GM12873 (cell line): ENCODE data around the gene AKAP13.

Experiments used
- TF ChIP-seq, protein P1 (sequence below): IDR thresholded peaks from 2 replicates; pipeline ENCODE4 v1.5.1; 2012; ENCODE audit warnings: low read depth, mild to moderate bottlenecking, moderate library complexity, low read length, control low read depth; ENCODE audit not compliant: insufficient read depth; ENCODE audit errors: missing control alignments

AKAP13 gene

DNA sequence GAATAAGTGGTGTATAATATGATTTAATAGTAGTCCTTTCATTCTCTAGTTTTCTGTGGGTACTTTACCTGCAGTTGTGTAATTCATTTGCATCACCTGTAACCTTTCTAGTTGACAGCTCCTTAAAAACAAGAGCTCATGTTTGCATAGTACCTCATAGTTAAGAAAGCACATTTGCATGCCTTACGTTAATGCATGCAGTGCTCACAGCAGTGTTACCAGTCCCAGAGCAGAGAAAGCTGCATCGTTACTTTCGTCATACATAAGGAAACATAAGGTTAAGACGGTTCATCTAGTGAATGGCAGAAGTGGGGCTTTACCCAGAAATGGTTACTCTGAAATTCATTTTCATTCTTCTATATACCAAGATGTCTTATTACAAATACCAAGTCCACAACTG lies 111.3 kb downstream of the AKAP13 start:
- TF ChIP-seq, protein P1, sequence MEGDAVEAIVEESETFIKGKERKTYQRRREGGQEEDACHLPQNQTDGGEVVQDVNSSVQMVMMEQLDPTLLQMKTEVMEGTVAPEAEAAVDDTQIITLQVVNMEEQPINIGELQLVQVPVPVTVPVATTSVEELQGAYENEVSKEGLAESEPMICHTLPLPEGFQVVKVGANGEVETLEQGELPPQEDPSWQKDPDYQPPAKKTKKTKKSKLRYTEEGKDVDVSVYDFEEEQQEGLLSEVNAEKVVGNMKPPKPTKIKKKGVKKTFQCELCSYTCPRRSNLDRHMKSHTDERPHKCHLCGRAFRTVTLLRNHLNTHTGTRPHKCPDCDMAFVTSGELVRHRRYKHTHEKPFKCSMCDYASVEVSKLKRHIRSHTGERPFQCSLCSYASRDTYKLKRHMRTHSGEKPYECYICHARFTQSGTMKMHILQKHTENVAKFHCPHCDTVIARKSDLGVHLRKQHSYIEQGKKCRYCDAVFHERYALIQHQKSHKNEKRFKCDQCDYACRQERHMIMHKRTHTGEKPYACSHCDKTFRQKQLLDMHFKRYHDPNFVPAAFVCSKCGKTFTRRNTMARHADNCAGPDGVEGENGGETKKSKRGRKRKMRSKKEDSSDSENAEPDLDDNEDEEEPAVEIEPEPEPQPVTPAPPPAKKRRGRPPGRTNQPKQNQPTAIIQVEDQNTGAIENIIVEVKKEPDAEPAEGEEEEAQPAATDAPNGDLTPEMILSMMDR: no peak

DNA sequence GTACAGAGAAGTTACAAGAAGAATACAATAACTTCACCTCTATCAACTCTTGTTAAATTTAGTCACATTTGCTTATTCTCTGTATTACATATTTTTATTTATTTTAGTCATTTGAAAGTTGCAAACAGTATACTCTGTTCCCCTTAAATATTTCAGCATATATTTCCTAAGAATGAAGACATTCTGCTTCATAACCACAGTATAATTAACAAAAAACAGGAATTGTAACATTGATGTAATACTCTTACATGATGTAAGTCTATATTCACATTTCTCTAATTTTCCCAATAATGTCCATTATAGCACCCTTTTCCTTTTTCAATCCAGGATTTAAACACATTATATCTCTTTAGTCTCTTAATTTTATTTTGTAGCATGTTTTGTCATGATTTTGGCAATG lies 112.0 kb downstream of the AKAP13 start:
- TF ChIP-seq, protein P1: no peak

DNA sequence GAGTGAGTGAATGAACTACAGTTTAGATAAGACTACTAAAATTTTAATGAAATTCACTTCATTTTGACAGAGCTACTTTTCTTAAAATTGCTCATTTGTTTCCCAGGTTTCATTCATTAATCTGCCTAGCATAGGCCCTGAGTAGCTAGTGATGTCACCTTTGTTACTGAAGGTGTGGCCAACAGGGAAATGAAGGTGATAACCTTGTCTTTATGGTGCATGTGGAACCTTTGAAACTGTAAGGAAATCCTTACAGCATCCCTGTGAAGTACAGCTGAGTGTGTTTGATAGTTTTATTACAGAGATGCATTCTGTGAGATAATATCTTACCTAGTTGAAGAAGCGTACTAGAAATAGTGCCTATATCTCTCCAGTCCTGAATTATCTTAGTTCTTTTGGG lies 112.9 kb downstream of the AKAP13 start:
- TF ChIP-seq, protein P1: no peak

DNA sequence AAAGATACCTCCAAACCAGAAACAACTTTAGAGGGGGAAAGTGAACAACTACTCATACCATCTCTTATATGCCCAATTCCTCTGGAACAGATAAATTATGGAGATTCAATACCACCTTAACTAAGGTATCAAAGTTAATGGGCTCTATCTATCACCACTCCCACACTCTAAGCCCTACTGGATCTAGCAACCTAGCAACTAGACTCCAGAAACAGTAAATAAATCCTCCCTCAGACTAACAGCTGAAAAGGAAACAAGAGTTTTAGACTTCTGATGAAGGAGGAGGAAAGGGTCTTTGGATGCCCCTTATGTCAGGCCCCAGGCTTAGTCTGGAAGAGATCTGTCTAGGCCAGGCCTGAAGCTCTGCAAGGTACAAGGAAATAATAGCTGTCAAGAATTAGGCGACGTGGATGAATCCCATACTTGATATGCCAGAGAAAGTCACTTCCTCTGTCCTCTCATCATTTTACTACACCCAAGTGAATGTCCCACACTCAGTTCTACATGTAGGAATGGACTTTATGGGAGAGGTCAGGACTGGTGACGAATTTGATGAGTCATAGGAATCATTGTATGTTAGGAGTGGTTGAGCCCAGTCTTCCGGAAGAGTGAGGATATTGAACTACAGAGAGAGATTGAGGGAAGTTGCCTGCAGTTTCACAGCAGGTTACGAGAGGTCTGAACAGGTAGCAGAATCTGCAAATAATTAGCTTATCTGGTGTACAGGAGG lies 113.8 kb downstream of the AKAP13 start:
- TF ChIP-seq, protein P1: no peak

DNA sequence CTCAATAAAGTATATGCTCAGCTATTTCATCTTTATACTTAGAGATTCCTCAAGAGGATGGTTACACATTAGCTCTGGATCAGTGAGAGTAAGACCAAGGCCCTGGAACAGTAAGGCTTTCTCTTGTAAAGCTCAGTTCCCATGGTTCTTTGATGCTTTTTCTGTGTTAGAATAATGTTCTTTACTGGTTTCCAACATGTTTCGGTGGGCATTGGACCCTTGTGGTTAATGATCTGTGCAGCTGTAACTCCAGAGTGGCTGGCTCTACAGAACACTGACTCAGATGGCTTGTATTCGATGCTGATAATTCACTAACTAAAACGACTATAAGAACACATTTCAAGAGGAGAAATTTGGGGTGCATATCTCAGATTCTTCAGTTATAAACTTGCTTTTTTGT lies 114.7 kb downstream of the AKAP13 start:
- TF ChIP-seq, protein P1: no peak

DNA sequence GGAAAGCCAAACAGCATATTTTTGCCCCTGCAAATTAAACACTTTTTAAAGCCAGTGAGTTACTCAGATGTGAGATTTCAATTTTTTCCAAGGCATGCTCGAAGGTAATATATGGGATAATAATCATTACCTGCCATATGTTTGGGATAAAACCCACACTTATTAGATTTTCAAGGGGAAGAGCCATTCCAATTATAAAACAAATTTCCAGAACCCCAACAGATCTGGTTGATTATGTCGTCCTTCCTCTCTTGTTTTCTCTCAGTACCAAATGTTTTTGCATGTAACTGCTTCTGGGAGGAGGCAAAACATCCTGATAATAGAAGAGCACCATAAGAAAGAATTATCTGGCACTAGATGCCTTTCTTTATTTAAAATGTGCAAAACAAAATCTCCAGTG lies 115.1 kb downstream of the AKAP13 start:
- TF ChIP-seq, protein P1: no peak

DNA sequence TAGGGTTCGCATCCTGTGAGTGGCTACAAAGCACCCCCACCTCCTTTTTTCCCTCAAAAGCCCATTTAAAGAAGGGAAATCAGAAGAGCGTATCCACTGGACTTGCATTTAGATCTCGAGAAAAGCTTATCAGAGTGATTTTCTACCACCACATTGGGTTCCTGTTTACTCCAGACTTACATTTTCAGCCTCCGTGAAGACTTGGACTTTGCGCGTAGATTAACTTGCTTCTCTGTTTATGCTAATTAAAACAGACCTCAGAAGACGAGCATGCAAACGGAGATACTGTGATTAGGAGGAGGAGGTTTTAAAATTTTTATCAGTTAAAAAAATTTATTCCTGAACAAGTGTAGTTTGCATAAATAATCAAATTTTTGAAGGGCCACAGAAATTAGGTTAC lies 115.7 kb downstream of the AKAP13 start:
- TF ChIP-seq, protein P1: no peak
